Stimulated activated naive CD8-positive, alpha-beta T cell treated with anti-CD3 and anti-CD28 coated beads, Interleukin-15, amount 100 ng/mL, for 72 hours (primary cell): ENCODE data around the gene YRDC.
A peak's percentile ranks its signal among the peaks of the same experiment; 100 is the strongest.
"Not testable (repeated sequence)": the region's sequence is repeated elsewhere in the genome, so short reads cannot be mapped to it uniquely, and the experiment has no call there.

Experiments
- ATAC-seq: fragments of 150-1000 bp; cut with Tn5 transposase; 2 replicates; pipeline ENCODE4 v1.10.0; 2021; ENCODE audit warnings: mild to moderate bottlenecking, moderate library complexity
- DNase-seq, 2 donors: peaks; one replicate each; pipeline ENCODE4 v3.0.0; 2021 to 2022
- H3K27ac Mint-ChIP-seq, 2 donors: one replicate each; pipeline ENCODE4 v1.8.0; 2022; ENCODE audit warnings: mild to moderate bottlenecking in 2 of 2, mixed read lengths in 2 of 2, moderate library complexity in 2 of 2
- H3K27me3 Mint-ChIP-seq: one replicate; pipeline ENCODE4 v1.8.0; 2022; ENCODE audit warnings: mixed read lengths
- H3K4me1 Mint-ChIP-seq: one replicate; pipeline ENCODE4 v1.8.0; 2022; ENCODE audit warnings: mild to moderate bottlenecking, mixed read lengths
- H3K4me3 Mint-ChIP-seq, 2 donors: one replicate each; pipeline ENCODE4 v1.8.0; 2022; ENCODE audit warnings: mild to moderate bottlenecking in 2 of 2, mixed read lengths in 2 of 2, moderate library complexity in 1 of 2
- H3K9me3 Mint-ChIP-seq, 2 donors: one replicate each; pipeline ENCODE4 v1.8.0; 2022; ENCODE audit warnings: mixed read lengths in 2 of 2

The YRDC gene

DNA sequence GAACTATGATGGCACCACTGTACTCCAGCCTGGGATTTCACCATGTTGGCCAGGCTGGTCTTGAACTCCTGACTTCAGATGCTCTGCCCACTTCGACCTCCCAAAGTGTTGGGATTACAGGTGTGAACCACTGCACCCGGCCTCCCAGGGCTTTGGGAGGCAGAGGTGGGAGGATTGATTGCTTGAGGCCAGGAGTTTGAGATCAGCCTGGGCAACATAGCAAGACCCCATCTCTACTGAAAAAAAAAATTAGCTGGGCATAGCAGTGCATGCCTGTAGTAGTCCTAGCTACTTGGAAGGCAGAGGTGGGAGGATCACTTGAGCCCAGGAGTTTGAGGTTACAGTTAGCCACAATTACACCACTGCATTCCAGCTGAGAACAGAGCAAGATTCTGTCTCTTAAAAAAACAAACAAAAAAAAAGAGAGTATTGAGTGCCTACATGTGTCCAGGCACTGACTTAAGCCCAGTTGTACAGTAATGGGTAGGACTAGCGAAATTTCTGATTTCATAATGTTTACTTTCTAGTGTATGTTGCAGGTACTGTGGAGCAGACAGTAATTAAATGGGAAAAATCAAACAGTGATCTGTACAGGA, 10.2 kb downstream of the YRDC start:
- H3K9me3 Mint-ChIP-seq, result no peaks in the 10 kb centered on the region
- H3K27ac Mint-ChIP-seq, result peak overlapping the region in 1 of 2 donors; percentile 78
- peaks cover 28% of the 10 kb centered on the region for H3K4me1 Mint-ChIP-seq
- H3K27me3 Mint-ChIP-seq, result peaks cover 28% of the 10 kb centered on the region
- DNase-seq (no peak), ATAC-seq (no peak)
- H3K4me3 Mint-ChIP-seq, result no peak overlapping the region

DNA sequence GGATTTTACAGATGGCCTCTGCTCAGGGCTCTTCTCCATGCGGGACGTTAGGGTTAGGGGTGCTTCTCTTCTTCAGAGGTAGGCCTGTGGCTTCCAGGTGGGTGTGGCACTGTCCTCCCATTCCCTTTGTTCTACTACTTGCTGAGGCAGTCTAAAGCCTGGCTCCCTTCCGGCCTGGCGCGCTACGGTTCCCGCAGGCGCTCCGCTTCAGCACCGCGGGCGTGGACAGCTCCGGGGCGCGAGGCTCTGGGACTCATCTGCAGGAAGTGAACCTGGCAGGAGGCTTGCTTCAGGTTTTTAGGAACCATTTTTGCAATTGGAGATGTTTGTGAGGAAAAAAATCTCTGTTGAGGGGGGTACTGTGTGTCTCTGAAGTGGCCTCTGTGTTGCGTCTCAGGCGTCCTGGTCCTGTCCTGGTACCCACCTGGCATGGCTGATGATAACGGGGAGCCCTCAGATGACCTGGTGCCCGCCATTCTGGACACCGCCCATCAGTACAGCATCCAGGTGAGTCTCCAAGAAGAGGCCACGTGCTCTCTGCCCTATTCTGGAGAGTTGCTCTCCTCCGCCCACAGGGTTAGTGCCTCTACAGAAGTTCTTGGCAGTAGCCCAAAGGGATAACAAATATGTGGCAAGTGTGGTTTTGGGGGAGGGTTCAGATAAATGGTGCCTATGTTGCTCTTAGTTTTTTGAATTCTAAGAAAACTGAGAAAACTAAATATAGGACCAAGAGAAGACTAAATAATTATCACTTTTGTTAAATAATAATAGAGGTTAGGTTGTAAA, 12.5 kb downstream of the YRDC start:
- peak; percentile 31 to 32 for DNase-seq
- H3K27me3 Mint-ChIP-seq, result peaks cover 51% of the 10 kb centered on the region
- peak overlapping the region; percentile 73 to 81 for H3K4me3 Mint-ChIP-seq
- ATAC-seq, result no peak
- H3K4me1 Mint-ChIP-seq, result peaks cover 28% of the 10 kb centered on the region
- H3K27ac Mint-ChIP-seq, result no peak overlapping the region
- H3K9me3 Mint-ChIP-seq, result no peaks in the 10 kb centered on the region

DNA sequence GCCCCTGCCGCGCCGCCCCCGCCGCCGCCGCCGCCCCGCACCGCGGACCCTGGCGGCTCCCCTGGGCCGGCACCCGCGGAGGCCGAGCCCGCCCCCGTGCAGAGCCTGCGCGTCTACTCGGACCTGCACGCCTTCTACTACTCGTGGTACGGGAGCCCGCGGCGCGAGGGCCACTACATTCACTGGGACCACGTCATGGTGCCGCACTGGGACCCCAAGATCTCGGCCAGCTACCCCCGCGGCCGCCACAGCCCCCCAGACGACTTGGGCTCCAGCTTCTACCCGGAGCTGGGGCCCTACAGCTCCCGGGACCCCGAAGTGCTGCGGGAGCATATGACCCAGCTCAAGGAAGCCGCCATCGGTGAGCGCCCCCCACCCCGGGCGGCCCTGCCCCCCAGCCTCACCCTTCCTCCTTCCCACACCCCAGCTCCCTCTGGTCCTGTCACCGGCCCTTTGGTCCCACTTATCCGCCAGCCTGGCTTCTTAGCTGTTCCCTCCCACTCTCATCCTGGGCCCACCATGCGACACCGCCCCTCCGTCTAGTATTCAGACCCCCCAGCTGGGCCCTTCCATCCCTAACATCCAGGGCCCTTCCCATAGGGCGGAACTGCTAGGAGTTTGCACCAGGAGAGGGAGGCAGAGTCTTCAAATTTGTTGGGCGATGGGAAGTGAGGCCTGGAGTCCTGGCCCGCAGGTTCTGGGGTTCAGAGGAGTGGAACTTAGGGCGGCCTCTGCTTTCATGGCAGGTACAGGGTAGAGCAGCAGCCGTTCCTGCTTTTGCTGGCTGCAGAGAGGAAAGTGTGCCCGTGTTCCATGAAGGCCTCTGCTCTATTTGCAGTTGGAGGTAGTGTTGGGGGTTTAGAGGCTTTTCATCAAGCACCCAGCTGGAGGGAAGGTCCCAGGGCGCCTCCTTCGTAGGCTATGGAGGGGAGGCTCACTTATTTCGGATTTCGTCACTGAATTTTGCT, 13.4 kb downstream of the YRDC start:
- no peak for ATAC-seq
- Mint-ChIP-seq H3K4me3 (peak overlapping the region; percentile 73 to 81), H3K27me3 (peaks cover 60% of the 10 kb centered on the region), H3K9me3 (no peaks in the 10 kb centered on the region), H3K27ac (no peak overlapping the region), H3K4me1 (peaks cover 28% of the 10 kb centered on the region)
- no peak for DNase-seq

DNA sequence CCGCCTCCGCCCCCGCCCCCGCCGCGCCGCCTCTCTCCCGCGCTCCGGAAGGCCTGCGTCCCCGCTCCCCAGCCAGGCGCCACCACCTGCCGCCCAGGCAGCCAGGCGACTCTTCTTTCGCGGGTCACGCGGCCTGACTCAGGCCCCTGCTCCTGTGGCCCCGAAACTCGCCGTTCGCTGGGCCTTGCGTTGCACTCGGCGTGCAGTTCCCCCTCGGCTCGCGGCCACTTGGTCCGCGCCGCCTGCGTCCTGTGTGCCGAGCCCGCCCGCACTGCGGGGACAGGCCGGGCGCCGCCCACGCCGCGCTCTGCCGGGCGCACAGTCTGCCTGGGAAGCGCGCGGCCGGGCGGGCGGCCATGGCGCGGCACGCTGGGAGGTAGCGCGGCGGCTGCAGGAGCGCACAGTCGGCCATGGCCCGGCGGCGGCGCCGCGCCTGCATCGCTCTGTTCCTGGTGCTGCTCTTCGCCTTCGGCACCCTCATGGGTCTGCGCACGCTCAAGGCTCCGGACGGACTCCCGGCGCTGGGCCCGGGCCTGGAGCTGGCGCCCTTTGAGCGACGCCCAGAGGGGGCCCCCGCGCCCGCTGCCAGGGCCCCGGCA, 14.1 kb downstream of the YRDC start, which contains the start of gene MANEAL:
MANEAL (plus strand) TSS at position 75 of the 599 bp plus-strand sequence; CDS start at position 411, 336 bp downstream.
- peaks cover 28% of the 10 kb centered on the region for H3K4me1 Mint-ChIP-seq
- ATAC-seq (peak; percentile 83), DNase-seq (peak; percentile 42 to 58)
- no peak within 1 kb of the TSS for H3K27ac Mint-ChIP-seq
- no peaks in the 10 kb centered on the region for H3K9me3 Mint-ChIP-seq
- H3K4me3 Mint-ChIP-seq, result peak within 1 kb of the TSS; percentile 73 to 81
- peaks cover 63% of the 10 kb centered on the region for H3K27me3 Mint-ChIP-seq

DNA sequence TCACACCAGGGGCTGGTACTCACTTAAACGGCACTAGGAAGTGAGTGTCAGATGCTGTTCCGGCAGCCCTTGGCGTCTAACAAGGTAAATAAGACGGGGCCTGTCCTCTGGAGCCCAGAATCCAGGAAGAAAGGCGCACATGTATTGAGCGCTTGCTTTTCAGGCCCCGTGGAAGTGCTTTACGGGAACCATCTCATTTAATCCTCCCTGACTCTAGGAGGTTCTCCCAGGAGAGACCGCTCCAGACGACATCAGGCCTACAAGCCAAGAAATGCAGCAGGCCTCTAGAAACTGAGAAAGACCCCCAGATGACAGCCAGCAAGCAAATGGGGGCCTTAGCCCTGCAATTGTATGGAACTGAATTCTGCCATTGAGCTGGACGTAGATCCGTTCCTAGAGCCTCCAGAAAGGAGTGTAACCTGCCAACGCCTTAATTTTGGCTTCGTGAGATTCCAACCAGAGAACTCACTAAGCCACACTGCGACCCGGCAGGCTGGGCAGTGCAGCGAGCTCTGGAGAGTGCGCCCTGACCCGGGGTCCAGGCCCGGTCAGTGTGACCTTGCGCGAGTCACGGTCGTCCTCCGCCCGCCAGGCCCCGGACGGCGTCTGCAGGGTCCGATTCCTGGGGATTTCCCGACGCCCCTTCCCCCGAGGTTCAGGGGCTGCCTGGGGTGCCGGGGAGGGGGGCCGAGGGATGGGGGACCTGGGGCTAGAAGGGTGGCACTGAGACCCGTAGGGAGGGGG, 14.9 kb downstream of the YRDC start:
- DNase-seq, result no peak
- Mint-ChIP-seq H3K27me3 (peaks cover 70% of the 10 kb centered on the region), H3K4me1 (peaks cover 28% of the 10 kb centered on the region), H3K4me3 (peak overlapping the region; percentile 43 to 65), H3K27ac (no peak overlapping the region), H3K9me3 (no peaks in the 10 kb centered on the region)
- ATAC-seq, result no peak

DNA sequence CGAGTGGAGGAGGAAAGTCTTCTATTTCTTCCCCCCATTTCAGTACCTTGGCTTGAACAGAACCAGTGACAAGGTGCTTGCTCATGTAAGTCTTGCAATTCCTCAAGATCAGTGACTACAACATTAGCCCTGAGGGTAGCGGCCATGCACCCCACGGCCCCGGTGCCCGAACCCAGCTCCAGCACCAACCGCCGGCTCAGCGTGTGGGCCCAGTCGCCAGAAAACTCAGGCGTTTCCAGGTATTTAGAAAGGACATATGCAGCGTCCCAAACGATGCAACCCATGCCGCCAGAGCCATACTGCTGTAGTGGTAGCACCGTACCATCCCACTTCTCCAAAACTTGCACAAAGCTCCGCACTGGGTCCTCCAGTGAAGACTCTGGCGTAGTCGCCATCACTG, 25.5 kb downstream of the YRDC start:
- Mint-ChIP-seq H3K27ac (no peak overlapping the region), H3K4me3 (no peak overlapping the region), H3K4me1 (peaks cover 6% of the 10 kb centered on the region), H3K27me3 (peaks cover 51% of the 10 kb centered on the region), H3K9me3 (no peaks in the 10 kb centered on the region)
- no peak for DNase-seq
- no peak for ATAC-seq

DNA sequence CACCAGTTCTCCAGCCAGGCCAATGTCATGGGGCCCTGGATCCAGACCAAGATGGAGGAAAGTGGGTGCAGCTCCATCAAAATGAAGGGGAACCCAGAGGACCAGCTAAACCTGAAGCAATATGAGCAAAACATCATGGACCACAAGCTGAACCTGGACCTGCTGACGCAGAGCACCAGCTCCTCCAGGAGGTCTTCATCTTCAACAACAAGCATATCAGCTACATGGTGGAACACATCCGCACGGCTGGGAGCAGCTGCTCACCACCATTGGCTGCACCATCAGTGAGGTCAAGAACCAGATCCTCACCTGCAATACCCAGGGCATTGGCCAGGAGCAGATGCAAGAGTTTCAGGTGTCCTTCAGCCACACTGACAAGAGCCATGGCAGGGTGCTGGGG, 29.4 kb downstream of the YRDC start:
- Mint-ChIP-seq H3K4me3 (no peak overlapping the region), H3K27me3 (peaks cover 47% of the 10 kb centered on the region), H3K4me1 (peaks cover 17% of the 10 kb centered on the region), H3K27ac (no peak overlapping the region), H3K9me3 (no peaks in the 10 kb centered on the region)
- DNase-seq (no peak), ATAC-seq (no peak)

DNA sequence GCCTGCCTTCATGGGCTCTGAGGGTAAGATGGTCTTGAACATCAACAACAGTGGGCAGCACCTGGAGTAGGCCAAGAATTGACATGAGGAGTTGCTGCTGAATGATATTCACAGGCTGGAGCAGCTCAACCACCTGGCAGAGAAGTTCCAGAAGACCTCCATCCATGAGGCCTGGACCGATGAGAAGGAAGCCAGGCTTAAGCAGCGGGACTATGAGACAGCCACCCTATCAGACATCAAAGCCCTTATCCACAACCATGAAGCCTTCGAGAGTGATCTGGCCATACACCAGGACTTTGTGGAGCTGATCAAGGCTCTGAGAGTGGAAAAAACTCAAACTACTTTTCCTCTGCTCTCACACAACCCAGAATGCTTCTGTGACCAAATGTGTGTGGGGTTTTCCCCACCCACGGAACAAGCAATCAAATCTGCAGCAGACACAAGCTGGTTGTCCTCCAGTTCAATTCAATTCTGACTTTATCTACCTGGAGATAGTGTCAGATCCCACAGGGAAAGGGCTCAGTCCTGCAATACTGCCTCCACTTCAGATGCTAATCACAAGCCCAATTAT, 31.0 kb downstream of the YRDC start:
- H3K4me1 Mint-ChIP-seq, result peaks cover 17% of the 10 kb centered on the region
- H3K27ac Mint-ChIP-seq, result no peak overlapping the region
- ATAC-seq, result no peak
- H3K4me3 Mint-ChIP-seq, result no peak overlapping the region
- peaks cover 51% of the 10 kb centered on the region for H3K27me3 Mint-ChIP-seq
- DNase-seq, result no peak
- peaks cover 0 to 4% of the 10 kb centered on the region in 2 donors for H3K9me3 Mint-ChIP-seq

DNA sequence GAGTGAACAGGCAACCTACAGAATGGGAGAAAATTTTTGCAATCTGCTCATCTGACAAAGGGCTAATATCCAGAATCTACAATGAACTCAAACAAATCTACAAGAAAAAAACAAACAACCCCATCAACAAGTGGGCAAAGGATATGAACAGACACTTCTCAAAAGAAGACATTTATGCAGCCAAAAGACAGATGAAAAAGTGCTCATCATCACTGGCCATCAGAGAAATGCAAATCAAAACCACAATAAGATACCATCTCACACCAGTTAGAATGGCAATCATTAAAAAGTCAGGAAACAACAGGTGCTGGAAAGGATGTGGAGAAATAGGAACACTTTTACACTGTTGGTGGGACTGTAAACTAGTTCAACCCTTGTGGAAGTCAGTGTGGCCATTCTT, 36.6 kb downstream of the YRDC start:
- H3K9me3 Mint-ChIP-seq, H3K4me1 Mint-ChIP-seq, DNase-seq, ATAC-seq, H3K4me3 Mint-ChIP-seq, H3K27ac Mint-ChIP-seq: not testable (repeated sequence)
- peaks cover 69% of the 10 kb centered on the region for H3K27me3 Mint-ChIP-seq

DNA sequence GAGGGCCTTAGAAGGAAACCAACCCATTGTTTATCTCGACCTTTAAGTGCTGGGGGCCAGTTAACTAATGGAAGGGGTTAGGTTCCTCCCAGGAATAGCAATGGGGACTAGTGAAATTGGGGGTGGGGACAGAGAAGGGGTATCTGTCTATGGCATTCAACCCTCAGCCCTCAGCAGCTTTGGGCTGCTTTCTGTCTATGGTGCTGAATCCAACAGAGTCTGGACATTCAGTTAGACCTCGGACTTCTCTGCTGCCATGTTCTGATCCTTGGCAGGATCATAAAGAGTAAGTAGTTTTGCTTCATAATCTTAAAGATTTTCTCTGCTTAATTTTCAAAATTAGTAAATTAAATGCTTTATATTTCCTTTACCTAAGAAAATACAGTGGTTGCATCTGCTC, 40.5 kb downstream of the YRDC start:
- H3K27me3 Mint-ChIP-seq, result peaks cover 90% of the 10 kb centered on the region
- no peak overlapping the region for H3K4me3 Mint-ChIP-seq
- H3K9me3 Mint-ChIP-seq, result peaks cover 4 to 9% of the 10 kb centered on the region in 2 donors
- H3K27ac Mint-ChIP-seq, result no peak overlapping the region
- DNase-seq, result no peak
- peaks cover 29% of the 10 kb centered on the region for H3K4me1 Mint-ChIP-seq
- no peak for ATAC-seq

DNA sequence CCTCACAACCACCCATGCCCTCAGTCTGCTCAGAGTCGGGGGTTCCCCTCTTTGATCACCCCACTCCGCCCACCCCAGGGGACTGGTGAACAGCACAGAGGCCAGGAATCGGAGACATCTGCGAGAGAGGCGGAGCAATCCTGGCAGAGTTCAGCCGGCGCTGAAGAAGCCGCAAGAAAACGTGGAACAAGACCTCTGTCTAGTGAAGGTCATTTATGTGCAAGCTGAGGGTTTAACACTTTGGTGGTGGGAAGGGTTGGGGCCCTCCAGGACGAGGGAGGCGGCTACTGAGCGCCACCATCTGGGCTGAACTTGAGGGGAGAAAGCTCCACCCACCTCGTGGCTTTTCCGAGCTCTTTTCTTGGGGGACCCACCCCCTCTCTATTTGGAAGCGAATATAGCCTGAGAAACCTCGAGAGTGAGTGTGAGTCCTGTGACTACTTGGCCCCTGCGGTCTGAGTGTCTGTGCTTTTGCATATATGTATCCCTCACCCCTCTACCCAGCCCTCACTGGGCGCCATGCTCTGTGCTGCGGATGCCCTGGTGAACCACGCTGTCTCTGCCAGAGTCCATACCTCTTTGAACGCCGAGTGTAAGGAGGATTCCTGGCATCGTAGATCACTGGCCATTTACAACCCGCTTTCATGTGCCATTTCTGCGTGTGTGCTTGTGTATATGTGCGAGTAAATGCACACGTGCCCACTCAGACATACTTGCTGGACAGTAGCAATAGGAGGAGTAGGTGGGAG, 41.9 kb downstream of the YRDC start:
- peak; percentile 87 for ATAC-seq
- Mint-ChIP-seq H3K4me1 (peaks cover 29% of the 10 kb centered on the region), H3K4me3 (peak overlapping the region; percentile 55 to 61), H3K27ac (no peak overlapping the region), H3K9me3 (peaks cover 4 to 9% of the 10 kb centered on the region in 2 donors), H3K27me3 (peaks cover 99% of the 10 kb centered on the region)
- peak in 1 of 2 donors; percentile 30 for DNase-seq

DNA sequence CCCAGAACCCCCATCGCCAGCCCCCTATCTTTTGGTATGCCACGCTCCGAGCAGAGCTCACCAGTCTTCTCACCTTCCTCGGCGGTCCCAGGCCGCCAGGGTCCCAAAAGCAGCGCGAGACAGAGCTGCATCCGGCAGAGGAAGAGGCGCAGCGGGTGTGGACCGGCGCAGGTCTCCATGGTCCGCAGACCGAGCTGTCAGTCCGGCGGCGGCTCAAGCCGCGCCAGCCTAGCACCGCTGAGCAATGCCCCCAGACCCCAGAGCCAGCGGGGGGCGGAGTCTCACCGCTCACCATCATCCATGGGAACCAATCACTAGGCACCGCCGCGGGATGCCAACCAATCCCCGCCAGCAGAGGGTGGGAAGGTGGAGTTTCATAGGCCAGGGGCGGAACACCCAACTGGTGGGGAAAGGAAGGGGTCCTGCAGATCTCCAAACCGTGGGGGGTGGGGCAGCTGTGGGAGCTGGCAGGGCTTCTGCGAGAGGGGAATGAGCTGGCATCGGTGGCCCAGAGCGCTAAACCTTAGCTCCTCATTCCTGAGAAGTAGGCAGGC, 43.0 kb downstream of the YRDC start, which contains the start of gene EPHA10:
EPHA10 (minus strand) TSS at position 233 of the 554 bp plus-strand sequence; CDS start at position 179, 54 bp downstream.
- Mint-ChIP-seq H3K9me3 (peaks cover 4 to 9% of the 10 kb centered on the region in 2 donors), H3K4me1 (peaks cover 29% of the 10 kb centered on the region), H3K27ac (peak within 1 kb of the TSS in 1 of 2 donors; percentile 75), H3K27me3 (peaks cover 88% of the 10 kb centered on the region), H3K4me3 (peak within 1 kb of the TSS; percentile 55 to 61)
- no peak for ATAC-seq
- no peak for DNase-seq

DNA sequence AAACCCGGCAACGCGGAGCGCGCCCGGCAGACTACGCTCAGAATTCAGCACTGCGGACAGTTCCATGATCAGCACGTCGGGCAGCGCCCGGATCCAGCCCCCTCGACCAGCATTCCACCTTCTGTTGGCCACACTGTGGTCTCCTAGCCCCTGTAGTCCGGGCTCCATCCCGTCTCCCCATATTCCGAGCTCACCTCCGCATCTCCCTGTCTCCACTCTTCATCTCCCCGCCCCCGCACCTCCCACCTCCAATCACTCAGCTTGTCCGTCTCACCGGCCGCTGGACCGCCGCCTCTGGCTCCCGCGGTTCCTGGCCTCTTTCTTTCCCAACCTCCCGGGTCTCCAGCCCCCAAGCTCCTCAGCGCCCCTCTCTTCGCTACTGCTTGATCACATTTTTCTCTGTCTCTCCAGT, 43.6 kb downstream of the YRDC start:
- peak overlapping the region; percentile 18 to 52 for H3K4me3 Mint-ChIP-seq
- peaks cover 82% of the 10 kb centered on the region for H3K27me3 Mint-ChIP-seq

More for the DNA sequence above, 43.6 kb downstream of the YRDC start:
- H3K4me1 Mint-ChIP-seq, result peaks cover 29% of the 10 kb centered on the region
- peak; percentile 42 to 52 for DNase-seq
- H3K27ac Mint-ChIP-seq, result no peak overlapping the region
- ATAC-seq, result no peak
- peaks cover 4 to 9% of the 10 kb centered on the region in 2 donors for H3K9me3 Mint-ChIP-seq
